Bone marrow (tissue), 2 donors: ENCODE results near the gene TBCK.
"Not testable (repeated sequence)": the region's sequence is repeated elsewhere in the genome, so short reads cannot be mapped to it uniquely, and the experiment has no call there.

Source experiments
- DNase-seq, 2 donors: peaks; one replicate each; lab custom pipeline; 2025; lab: John Stamatoyannopoulos, UW

Gene TBCK

DNA sequence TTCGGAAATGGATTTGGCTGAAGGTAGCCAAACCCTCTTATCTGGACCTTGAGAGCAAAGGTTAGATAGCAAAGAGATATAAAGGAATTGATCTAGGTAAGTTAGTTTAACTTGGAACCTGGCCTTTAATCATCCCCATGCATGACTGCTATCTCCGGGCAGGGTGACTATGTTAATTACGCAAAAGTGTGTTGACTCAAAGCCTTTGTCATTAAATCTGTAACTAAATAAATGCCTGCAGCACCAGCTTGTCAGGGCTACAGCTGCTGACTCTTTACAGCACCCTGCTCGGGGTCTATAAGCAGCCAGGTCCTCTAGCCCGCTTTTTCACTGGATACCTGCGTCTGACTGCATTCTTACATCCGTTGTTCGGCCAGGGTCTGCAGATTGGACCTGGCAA lies 201.7 kb downstream of the TBCK start:
- DNase-seq: no peak

DNA sequence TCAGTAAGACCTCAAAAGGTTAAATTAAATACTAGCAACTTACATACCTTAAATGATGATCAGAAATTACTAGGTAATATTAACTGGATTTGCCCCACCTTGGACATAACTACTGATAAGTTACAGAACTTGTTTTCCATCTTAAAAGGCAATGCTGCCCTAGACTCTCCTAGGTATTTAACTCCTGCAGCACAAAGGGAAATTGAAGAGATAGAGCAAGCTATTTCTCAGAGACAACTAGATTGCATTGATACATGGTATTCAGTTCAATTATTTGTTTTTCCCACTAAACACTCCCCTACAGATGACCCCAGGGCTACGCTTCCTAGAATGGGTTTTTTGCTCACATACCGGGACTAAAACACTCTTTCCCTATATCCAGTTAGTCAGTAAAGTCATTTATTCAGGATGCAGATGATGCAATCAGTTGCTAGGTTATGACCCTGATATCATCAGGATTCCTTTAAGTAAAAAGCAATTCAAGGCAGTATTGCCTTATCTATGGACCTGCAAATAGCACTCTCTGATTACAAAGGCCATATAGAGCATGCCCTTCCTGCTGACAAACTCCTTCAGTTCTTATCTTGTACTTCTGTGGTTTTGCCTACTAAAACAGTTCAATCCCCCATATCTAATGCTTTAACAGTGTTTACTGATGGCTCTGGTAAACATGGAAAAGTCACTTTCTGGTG lies 204.1 kb downstream of the TBCK start:
- DNase-seq: not testable (repeated sequence)

DNA sequence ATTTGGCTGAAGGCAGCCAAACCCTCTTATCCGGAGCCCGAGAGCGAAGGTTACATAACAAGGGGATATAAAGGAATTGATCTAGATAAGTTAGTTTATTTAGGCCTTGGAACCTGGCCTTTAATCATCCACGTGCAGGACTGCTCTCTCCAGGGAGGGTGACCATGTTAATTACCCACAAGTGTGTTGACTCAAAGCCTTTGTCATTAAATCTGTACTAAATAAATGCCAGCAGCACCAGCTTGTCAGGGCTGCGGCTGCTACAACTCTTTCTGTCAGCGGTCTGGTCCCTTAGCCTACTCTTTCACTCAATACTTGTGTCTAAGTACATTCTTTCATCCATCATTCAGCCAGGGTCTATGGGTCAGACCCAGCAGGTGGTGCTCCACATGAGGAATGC lies 206.1 kb downstream of the TBCK start:
- no peak for DNase-seq

DNA sequence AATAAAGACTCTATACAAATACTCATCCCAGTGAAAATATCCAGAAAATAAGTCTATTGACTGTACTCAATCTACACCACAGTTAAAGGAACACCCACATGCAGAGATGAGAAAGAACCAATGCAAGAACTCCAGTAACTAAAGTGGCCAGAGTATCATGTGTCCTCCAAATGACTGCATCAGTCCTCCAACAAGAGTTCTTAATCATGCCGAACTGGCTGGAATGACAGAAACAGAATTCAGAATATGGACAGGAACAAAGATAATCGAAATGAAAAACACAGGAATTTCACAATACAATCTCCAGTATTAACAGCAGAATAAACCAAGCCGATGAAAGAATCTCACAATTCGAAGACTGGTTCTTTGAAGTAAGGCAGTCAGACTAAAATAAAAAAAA lies 210.3 kb downstream of the TBCK start:
- no peak for DNase-seq

DNA sequence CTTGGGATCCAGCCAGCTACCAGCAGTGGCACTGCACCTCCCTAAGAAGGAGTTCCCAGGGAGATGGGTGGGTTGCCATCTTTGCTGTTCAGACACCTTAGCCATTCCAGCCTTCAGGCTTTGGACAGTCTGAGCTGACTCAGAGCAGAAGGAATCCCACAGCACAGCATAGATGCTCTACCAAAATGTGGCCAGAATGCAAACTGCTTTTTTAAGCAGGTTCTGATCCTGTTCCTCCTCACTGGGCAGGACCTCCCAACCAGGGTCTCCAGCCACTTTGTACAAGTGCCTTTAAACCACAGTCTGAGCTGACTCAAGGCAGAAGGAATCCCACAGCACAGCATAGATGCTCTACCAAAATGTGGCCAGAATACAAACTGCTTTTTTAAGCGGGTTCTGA lies 211.7 kb downstream of the TBCK start:
- no peak for DNase-seq

DNA sequence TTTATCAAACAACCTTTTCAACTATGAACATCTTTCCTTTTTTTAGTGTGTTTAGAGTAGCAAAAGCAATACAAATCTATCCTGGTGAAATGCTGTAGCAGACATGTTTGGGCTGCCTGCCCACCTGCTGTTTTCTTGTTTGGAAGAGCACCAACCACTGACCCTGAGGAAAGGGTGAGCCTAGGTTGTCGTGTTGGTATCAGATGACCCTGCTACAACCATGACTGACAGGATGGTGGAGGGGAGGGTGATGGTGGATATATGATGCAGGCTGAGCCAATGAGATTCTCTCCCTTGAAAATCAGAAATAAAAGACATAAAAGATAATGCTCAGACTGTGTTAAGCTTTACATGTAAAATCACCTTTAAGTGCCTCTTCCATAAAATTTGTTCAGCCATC lies 219.6 kb downstream of the TBCK start:
- no peak for DNase-seq

DNA sequence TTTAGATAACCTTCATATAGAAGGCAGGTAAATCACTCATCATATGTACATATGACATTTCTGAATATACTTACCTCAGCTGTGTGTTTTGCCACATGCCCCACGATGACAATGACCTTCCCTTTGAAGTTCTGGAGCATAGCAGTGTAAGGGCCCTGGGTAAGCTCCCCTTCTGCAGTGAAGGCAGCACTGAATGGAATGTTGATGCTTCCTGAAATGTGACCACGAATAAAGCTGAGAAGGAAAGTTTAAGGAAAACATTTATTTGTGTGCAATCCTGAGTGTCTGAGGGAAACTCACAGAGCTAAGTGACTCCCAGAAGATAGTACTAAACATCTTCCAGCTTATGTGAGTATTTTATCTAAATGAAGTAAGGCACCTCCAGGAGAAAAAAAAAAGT lies 220.6 kb downstream of the TBCK start:
- no peak for DNase-seq

DNA sequence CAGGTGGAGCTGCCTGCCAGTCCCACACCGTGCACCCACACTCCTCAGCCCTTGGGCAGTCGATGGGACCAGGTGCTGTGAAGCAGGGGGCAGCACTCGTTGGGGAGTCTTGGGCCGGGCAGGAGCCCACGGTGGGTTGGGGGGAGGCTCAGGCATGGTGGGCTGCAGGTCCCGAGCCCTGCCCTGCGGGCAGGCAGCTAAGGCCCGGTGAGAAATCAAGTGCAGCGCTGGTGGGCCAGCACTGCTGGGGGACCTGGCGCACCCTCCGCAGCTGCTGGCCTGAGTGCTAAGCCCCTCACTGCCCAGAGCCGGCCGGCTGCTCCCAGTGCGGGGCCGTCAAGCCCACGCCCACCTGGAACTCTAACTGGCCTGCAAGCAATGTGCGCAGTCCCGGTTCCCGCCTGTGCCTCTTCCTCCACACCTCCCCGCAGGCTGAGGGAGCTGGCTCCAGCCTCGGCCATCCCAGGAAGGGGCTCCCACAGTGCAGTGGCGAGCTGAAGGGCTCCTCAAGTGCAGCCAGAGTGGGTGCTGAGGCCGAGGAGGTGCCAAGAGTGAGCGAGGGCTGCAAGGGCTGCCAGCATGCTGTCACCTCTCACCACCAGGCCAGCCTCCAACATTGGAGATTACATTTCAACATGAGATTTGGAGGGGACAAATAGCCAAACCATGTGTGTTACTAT lies 223.5 kb downstream of the TBCK start:
- DNase-seq: no peak

DNA sequence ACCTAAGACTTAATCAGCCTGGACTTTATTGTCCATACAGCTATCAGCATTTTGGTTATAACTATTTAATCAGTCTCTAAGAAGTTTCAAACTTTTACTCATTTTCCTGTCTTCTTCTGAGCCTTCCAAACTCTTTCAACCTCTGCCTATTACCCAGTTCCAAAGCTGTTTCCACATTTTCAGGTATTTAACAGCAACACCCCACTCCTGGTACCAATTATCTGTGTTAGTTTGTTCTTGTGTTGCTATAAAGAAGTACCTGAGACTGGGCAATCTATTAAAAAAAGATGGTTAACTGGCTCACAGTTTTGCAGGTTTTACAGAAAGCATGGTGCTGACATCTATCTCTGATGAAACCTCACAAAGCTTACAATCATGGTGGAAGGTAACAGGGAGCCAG lies 225.2 kb downstream of the TBCK start:
- DNase-seq: no peak

DNA sequence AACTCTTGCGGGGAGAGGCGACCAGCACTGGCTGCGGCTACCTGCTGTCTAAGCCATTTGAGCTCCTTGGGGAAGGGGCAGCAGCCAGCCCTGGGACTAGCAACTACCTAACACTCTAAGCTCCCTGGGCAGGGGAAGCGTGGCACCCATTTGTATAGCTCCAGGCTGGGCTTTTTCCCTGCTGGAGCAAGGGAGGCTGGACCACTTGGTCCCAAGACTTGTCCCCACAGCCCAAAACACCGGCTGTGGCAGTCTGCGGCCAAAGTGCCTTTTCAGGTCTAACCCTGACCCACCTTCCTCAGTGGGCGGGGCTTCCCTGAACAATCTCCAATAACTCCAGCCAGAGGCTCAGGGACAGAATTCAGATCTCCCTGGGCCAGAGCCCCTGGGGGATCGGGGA lies 232.9 kb downstream of the TBCK start:
- DNase-seq: no peak

DNA sequence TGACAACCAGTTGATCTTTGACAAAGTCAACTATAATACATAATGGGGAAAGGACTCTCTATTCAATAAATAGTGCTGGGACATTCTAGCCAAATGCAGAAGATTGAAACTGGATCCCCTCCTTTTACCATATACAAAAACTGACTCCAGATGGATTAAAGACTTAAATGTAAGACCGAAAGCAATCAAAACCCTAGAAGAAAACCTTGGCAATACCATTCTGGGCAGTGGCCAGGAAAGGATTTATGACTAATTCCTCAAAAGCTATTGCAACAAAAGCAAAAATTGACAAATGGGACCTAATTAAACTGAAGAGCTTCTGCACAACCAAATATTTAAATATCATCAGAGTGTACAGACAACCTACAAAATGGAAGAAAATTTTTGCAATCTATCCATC lies 235.6 kb downstream of the TBCK start:
- no peak for DNase-seq

DNA sequence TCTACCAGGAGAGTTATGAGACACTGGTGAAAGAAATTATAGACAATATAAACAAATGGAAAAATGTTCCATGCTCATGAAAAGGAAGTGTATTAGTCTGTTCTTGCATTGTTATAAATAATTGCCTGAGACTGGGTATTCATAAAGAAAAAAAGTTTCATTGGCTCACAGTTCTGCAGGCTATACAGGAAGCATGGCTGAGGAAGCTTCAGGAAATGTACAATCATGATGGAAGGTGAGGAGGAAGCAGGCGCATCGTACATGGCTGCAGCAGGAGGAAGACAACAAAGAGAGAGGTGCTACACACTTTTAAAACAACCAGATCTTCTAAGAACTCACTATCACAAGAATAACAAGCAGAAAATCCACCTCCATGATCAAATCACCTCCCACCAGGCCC lies 236.4 kb downstream of the TBCK start:
- no peak for DNase-seq

DNA sequence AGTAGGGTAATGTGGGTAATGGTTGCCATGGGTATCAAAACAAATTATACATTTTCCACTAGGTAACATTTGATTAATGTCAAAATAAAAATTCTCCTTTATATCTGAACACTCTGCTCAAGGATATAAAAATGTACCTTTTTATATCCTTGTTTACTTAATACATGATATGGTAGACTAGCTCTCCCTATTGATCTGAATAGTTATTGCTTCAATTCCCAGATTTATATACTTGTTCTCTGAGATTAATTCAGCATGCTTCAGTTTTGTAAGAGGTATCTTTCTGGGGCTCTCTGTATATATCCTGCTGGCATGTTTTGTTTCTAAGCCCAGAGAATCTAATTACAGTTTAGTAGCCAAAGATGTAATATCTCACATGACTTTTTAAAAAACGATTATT lies 251.0 kb downstream of the TBCK start:
- no peak for DNase-seq

DNA sequence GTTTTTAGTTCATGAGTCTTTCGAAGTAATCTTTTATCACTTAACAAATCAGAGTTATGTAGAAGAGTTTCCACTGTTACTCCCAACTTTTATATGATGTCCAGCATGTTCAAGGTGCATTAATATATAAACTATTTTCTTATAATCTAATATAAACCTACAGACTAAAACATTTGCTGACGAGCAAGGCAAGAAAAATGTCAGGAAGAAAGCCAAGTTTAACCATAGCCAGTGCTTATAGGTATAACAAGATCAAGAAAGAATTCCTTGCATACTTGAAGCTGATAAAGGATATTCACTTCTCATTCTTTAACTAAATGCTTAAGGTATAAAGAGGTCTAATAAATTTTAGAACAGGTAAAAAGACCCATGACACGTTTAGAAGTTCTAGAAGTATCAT lies 253.0 kb downstream of the TBCK start:
- DNase-seq: no peak

DNA sequence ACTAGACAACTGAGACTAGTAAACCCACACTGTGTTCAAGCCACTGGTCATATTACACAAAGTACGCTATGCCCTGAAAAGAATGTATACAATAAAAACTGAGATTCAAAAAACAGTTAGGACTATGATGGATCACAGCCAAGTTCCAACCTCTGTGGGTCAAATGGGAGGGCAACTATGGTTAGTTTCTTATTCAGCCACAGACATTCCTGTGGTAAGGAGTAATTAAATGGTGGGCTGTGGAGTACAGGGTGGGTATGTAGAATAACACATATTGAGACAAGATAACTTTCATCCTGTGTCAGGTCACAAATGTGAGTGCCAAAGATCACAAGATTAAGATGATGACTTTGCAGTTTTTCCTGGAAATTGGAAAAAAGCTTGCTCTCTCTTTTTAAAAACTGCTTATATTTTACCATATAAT lies 253.5 kb downstream of the TBCK start:
- no peak for DNase-seq

DNA sequence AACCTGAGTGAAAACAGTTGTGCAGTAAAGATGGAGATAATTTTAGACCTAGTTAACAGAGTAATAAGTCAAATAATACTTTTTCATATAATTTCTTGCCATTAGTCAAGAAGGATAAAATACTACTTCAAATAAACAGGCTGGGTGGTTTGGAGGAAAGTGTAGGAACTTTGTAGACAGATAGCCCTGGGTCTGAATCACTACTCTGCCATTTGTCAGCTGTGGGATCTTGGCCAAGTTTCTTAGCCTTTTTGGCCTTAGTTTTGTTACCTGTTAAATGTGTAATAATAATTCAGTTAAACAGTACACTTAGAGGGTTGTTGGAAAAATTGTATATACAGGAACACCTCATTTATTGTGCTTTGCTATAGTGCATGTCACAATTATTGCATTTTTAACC lies 257.1 kb downstream of the TBCK start:
- no peak for DNase-seq

DNA sequence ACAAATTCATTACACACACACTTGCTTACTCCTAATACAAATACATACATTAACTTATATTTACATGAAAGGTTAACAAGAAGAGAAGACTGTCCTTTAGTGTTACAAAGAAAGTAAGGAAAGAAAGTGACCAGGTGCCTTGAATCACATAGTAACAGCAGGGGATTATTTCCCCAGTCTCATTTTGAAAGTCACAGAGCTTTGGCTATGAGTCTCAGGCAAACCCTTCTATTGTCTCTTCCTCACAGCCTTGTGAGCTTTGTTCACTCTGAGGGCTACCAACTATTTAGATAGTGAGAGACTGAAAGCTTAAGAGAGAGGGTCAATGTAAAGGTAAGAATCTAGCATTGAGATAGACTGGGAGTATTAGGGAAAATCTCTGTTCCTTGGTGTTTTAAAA lies 259.1 kb downstream of the TBCK start:
- no peak for DNase-seq

DNA sequence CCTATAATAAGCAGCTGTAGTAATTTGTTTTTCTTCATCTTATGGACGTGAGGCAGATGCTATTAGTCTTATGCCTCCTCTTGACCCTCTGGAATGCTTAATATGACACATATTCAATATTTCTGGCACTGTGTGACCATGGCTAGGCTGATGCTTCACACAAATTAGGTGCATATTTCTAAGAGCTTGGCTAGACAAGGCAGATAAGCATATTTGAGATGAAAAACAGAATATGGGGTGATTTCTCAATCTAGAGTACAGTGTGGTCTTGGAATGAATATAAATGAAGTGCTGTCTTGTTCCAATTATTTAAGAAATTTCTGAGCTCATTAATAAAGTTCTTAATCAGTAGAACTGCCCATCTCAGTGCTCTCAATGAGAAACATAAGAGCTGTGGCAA lies 264.5 kb downstream of the TBCK start:
- DNase-seq: no peak

DNA sequence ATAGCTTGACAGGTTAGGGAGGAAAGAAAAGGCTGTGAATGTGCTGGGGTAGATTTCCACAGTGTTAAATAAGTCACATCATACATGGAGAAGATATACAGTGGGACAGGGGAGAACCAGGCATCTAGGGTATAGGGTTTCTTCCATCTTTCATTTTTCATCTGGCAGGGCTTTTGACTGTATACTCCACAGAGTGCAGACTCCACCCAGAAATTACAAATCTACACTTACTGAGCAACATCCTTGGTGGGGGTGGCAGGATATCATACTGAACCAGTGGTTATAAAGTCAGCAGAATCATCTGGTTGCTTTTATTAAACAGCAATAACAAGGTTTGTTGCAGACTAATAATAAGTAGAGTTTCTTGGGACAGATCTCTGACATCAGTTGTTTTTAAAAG lies 266.5 kb downstream of the TBCK start:
- no peak for DNase-seq

DNA sequence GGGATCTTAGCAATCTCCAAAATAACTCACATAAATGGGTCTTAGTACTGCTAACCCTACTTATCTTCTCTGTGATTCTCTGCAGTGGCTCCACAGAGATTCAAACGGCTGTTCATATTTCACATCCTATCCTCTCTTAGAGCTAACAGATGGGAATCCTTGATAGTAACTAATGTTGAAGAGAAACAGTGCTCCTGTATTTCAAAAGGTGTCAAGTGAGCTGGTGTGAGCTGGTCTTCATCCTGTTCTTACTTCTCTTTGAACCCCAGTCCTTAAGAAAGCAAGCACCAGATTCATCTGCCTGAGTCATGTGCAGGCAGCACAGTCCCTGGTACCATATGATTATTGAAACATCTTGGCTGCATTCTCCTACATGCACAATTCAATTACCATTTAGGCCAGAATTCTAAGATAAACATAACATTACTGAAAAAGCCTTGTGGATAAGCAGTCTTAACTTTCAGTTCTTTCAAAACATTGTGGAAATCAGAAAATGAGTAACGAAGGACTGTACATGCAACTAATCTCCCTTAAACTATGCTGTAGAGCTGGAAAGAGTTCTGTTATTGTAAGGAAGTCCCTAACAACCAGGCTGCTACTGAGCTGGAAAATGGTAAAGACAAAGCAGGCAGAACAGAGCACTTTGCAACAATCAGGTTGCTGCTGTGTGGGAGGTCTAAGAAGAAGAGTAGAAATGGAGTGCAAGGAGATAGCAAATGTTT lies 267.6 kb downstream of the TBCK start:
- no peak for DNase-seq

DNA sequence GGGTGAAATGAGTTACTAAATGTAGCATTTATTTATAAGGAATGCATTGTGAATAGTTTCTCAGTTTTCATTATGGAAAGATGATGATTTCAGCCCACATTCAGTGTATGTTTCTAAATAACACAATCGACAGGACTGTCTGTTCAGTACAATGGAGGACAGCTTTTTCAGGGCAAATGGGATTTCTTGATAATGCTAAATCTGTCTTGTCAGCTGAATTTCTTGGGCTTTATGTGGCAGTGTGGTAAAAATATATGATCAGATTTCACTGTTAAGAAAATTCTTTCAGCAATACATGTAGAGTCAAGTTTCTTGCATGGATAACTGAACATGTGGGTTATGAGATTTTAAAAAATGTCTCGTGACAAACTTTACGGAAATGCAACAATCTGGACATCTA lies 269.9 kb downstream of the TBCK start:
- no peak for DNase-seq

DNA sequence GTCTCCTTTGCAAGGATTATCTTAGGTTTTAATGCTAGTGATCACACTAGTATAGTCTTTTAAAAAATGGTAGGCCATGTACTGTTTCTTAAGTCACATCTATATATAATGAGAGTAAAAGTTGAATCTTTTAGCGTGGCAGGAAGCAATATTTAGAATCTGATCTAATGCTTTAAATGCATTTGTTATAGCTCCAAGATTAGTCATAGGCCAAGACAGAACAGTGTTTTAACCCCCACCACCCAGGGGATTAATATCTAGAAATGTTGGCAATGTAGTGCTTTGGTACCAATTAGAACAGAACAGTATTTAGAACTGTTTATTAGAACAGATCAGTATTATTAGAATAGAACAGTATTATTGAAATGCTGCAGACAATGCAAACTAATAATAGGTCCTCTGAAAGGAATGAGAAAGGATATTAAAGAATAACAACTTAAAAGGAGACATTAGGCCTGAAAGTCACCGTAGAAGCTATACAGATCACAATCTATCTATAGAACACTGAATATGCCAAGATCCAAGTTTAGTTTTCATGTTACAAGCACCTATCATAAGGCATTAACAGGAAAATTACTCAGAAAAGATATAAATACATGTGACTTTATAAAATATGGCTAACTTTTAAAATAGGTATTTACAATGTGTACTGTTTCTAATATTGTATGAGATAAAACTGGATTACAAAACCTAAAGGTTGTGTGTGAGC lies 274.6 kb downstream of the TBCK start:
- no peak for DNase-seq

DNA sequence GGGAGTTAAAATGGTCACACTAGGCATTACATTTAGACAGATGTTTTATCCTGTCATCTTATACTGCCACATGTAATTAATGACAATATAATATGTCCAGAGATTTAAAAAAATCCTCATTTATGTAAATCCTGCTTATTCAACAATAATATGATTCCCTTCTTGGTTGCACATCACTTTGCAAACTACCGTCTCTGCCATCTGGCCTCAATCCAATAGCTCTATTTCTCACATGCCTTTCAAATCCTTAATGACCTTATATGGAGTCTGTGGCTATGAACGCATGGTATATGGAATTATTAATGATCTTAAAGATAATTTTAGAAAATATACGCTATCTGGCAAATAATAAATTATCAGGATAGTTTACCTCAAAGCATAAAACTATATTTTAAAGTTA lies 276.2 kb downstream of the TBCK start:
- DNase-seq: no peak
